22Rv1 (cell line): ENCODE data around the gene ROR1.

Experiments used
- CTCF ChIP-seq: fragments of 450-650 bp; IDR thresholded peaks from 2 replicates; pipeline ENCODE4 v1.5.1; 2017; ENCODE audit warnings: mild to moderate bottlenecking
- ZFX ChIP-seq: fragments of 450-650 bp; IDR thresholded peaks from 2 replicates; pipeline ENCODE4 v1.6.1; 2017; ENCODE audit warnings: antibody characterized with exemption, borderline replicate concordance

GRCh38 chr1:64052777-64053176, 279.0 kb downstream of the ROR1 start:
- no peak for TF ChIP-seq CTCF
- TF ChIP-seq ZFX: no peak
